Right renal pelvis (tissue), 4 donors: ENCODE measurements around the gene ELFN2. TPM values are rescaled to one million over a fixed set of nuclear protein-coding genes. Genes with fewer than 3 reads are reported as not detected.

Experiments used
- DNase-seq, 4 donors: peaks; one replicate each; pipeline ENCODE4 v3.0.0-alpha.2; 2013; ENCODE audit warnings: low read depth in 4 of 4, low spot score in 3 of 4, missing footprints in 1 of 4
- polyA plus RNA-seq, 4 donors: library from polyadenylated mRNA; unstranded; fragments of 120-200 nt; gene quantifications; one replicate each; pipeline ENCODE4 v1.2.1, GENCODE V29; 2013; ENCODE audit not compliant: insufficient read length in 4 of 4

Gene ELFN2
- polyA plus RNA-seq, 4 donors: 0.99 to 2.4 (median 1.5) TPM

GRCh38 chr22:37365950-37366349 is 61.3 kb downstream of the ELFN2 start:
- no peak for DNase-seq

DNA sequence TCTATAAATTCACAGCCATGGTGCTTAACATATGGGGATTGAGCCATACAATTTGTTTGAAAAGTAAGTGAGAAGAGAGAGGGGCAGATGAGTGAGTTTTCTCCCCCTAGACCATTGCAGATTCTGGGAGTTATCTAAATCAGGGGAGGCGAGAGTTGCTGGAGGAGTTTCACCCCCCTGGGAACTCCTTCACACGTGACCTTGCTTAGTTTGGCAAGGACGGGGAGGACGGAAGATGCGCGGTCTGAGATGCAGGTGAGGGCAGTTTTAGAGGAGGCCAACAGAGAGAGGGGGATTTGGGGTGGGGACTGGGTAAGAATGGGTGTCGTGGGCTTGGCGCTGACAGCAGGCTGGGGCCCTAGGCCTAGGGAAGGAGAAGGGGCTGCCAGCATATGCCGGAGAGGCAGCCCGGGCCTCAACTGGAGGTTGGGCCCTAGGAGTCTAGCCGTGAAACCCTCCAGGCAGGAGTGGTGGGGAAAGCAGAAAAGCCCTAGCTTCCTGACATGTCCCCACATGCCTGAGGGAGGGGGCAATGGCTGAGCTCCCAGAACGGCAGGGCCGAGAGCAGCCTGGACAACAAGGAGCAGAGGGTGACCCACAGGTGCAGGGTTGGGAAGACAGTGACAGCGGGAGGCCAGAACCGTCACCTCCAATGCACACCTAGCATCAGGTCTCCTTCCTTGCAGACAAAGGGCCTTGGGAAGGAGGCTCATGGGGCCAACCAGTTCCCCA is 63.9 kb downstream of the ELFN2 start:
- no peak for DNase-seq

GRCh38 chr22:37362621-37363020 is 64.7 kb downstream of the ELFN2 start:
- no peak for DNase-seq

- DNase-seq: no peak
Observed at GRCh38 chr22:37358917-37359316, 68.4 kb downstream of the ELFN2 start.

- DNase-seq: no peak
Observed at GRCh38 chr22:37358386-37358785, 68.9 kb downstream of the ELFN2 start.

DNA sequence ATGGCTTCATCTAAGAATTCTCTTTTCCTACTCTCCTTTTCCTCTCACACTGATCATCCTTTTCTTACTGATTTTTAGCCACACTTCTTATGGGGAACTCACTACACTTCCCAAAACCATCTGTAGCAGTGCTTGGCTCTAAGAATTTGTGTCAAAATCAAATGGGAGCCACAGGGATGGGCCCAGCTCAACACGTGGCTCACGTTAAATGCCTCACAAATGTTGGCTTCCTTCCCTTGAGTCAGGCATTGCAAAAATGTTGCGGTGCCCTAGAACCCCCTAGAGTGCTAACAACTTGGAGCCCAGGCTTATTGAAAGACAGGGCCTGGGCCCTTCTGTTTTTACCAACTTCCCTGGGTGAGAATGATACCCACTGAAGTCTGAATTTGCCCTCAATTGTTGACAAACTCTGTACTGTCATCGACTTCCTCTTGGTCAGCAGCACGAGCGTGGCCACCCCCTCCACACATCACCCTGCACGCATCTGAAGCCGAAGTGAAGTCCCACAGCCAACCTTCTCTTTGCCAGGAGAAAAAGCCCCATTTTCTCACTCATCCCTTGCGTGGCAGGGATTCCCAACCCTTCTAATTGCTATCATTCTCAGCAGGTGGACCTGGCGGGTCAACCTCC is 69.7 kb downstream of the ELFN2 start:
- no peak for DNase-seq

DNA sequence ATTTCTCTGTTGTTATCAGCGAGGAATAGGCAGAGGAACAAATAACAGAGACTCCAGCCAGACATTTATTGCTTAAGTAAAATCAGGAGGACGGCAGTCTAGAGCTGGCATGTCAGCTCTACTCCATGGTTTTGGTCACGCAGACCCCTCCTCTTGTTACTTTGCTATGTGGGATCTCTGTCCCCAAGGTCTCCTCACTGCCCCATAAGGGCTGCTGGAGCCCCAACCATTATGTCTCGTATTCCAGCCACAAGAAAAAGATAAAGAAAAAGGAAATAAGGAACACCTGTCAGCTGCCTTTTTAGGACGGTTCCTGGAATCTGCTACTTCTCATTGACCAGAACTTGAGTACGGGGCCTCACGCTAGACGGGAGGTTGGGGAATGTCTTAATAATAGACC is 70.4 kb downstream of the ELFN2 start:
- no peak for DNase-seq

DNA sequence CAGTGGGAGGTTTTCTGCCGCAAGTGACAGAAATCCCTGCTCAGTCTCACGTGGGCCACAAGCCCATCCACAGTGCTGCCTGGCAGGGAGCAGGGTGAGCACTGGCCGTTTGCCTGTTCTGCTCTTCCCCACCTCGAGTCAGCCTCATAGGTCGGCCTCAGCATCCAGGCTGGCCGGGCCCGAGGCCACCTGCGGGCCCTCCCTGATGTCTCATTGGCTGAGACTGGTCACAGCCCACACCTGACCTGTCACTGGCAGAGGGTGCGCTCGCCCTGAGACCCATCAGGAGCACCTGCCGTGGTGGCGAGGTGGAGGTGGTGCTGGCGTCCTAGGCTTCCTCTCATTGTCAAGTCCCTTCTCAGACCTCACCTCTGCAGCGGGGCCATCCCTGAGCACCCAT is 72.1 kb downstream of the ELFN2 start:
- DNase-seq: no peak

GRCh38 chr22:37354670-37355069 is 72.6 kb downstream of the ELFN2 start:
- no peak for DNase-seq

- DNase-seq: no peak
Observed at GRCh38 chr22:37354261-37354660, 73.0 kb downstream of the ELFN2 start.

- no peak for DNase-seq
Observed at GRCh38 chr22:37353839-37354238, 73.4 kb downstream of the ELFN2 start.

GRCh38 chr22:37352481-37352880 is 74.8 kb downstream of the ELFN2 start:
- no peak for DNase-seq

DNA sequence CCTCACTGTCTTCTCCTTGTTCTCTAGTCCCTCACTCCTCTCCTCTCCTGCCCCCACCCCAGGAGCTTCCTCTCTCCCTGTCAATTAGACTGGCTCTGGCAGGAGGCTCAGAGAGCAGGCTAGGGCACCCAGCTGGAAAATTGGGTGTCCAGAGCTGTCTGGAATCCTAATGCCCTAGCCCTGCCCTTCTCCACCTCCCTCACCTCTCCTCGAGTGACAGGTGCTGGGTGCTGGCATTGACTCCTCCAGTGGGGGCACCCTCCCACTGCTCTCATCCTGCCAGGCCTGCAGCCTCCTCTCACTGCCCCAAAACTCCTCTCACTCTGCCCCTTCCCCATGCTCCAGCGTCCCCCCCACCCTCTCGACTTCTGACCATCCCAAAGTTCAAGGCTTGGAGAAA is 76.0 kb downstream of the ELFN2 start:
- no peak for DNase-seq

- no peak for DNase-seq
Observed at GRCh38 chr22:37349043-37349814, 78.0 kb downstream of the ELFN2 start.

- no peak for DNase-seq
Observed at GRCh38 chr22:37346505-37346895, 80.8 kb downstream of the ELFN2 start.

DNA sequence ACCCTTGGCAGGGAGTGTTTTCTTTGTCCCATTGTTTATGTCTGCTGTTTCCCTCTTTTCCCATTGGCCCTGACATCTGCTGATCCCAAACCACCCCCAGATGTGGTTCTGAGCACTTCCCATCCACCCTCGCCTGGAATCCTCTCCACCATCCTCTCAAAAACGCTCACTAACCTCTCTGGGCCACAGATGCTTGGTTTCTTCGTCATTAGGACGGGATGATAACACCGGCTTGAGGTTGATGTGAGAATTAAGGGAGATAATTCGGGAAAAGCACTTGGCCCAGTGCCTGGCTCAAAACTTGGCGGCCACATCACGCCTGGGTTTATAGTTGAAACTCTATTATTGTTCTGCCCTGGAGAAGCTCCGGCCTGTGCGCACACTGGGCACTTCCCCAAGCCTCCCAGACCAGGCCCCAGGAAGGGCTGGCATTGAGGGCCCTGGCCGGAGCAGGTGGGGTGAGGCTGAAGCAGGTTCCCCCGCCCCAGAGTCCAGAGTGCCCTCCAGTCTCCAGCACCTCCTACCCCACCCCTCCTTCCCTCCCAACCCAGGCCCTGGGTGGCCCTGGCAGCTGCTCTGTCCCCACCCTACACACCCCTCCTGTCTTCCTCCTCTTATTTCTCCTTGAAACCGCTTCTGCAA is 81.3 kb downstream of the ELFN2 start:
- DNase-seq: no peak

DNA sequence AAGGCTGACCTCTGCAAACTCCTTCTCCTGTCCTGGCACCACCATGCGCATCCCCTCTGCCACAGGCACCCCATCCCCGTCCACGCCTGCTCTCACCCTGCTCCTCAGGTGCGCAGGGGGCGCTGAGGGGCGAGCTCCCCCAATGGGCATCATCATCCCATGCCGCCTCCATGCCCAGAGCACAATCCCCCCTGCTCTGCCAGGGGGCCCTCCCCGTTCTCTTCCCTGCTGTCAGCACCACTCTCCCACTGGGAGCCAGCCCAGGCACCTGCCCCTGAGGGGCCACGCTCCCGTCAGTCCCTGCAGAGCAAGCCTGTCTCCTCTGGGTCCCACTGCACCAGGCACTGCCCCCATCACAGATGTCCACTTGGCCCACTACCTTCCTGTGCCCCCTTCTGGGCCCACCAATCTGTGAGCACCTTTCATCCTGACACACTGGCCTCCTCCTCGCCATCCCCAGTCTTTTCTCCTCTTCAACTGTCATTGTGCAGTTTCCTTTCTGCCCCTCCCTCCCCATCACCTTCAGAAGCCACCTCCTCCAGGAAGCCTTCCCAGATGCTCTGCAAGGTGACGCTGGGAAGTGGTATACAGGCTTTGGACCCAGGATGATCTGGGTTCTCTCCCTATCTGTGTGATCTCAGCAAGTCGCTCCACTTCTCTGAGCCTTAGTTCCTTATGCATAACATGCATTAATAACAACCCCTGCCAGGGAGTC is 82.4 kb downstream of the ELFN2 start:
- no peak for DNase-seq

- DNase-seq: no peak
Observed at GRCh38 chr22:37343863-37344734, 83.2 kb downstream of the ELFN2 start.

- DNase-seq: no peak
Observed at GRCh38 chr22:37343348-37343747, 83.9 kb downstream of the ELFN2 start.

- DNase-seq: no peak
Observed at GRCh38 chr22:37342065-37342464, 85.2 kb downstream of the ELFN2 start.
